Left lobe of liver (tissue), 2 donors: ENCODE measurements around the gene PTCRA. TPM values are rescaled to one million over a fixed set of nuclear protein-coding genes. Genes with fewer than 3 reads are reported as not detected.
A peak's percentile ranks its signal among the peaks of the same experiment; 100 is the strongest.
"Not testable (repeated sequence)": the region's sequence is repeated elsewhere in the genome, so short reads cannot be mapped to it uniquely, and the experiment has no call there.

Experiments
- ATAC-seq: fragments of 200-7000 bp; cut with Tn5 transposase; one replicate; pipeline ENCODE4 v1.9.1; 2020; ENCODE audit warnings: mild to moderate bottlenecking, moderate library complexity
- DNase-seq: peaks from one replicate; pipeline ENCODE4 v3.0.0-alpha.2; 2020; ENCODE audit warnings: low spot score
- total RNA-seq: library from RNA; stranded (reverse); gene quantifications from one replicate; pipeline ENCODE4 v1.2.1, GENCODE V29; 2021
- donor health status: DM: no; HTN: no; CAD: no; lungs with moderate emphysema.
- donor health status: DM: no; HTN: yes; CAD: no.

PTCRA gene
- total RNA-seq, 1 donor from 2014 or later: not detected

GRCh38 chr6:42938987-42939809 lies 23.3 kb downstream of the PTCRA start:
- DNase-seq: peak; percentile 95
- peak; percentile 78 for ATAC-seq

DNA sequence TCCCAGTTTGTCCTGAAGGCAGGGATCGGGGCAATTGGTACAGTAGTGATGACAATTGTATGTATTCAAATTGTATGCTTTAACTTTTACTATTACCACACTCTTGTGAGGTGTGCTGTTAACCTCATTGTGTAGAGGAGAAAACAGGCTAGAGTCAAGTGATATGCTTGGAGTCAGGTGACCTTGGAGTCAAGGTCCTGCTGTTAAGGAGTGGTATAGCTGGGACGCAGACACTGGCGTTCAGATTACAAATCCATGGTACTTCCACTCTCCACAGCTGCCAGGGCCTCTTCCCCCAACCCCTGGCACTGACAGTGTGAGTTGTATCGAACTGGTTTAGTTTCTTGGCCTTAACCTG lies 23.9 kb downstream of the PTCRA start:
- ATAC-seq: peak; percentile 3
- no peak for DNase-seq

- ATAC-seq (no peak), DNase-seq (no peak)
Observed at GRCh38 chr6:42940493-42941045, 24.7 kb downstream of the PTCRA start.

- DNase-seq, ATAC-seq: not testable (repeated sequence)
Observed at GRCh38 chr6:42941356-42941755, 25.5 kb downstream of the PTCRA start.

GRCh38 chr6:42942444-42942843 lies 26.6 kb downstream of the PTCRA start:
- DNase-seq (peak; percentile 77), ATAC-seq (peak; percentile 42)

- DNase-seq (no peak), ATAC-seq (peak; percentile 63)
Observed at GRCh38 chr6:42947950-42948349, 32.1 kb downstream of the PTCRA start.

DNA sequence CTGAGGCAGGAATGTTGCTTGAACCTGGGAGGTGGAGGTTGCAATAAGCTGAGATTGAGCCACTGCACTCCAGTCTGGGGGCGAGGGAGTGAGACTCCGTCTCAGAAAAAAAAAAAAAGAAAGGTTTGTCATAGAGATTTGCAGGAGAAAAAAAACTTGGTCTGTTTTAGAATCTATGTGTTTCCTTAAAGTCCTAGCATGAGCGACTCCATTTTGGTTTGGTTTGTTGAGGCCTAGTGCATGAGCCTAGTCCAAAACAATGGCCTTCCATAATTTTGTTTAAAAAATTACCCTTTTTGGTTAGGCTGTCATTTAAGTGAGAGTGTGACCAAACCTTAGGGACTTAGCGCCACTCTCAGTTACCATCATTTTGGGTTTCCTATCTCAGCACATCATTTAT lies 36.5 kb downstream of the PTCRA start:
- ATAC-seq (no peak), DNase-seq (no peak)

GRCh38 chr6:42954405-42954804 lies 38.6 kb downstream of the PTCRA start:
- ATAC-seq, DNase-seq: not testable (repeated sequence)

- no peak for DNase-seq
- ATAC-seq: no peak
Observed at GRCh38 chr6:42958125-42958524, 42.3 kb downstream of the PTCRA start.

DNA sequence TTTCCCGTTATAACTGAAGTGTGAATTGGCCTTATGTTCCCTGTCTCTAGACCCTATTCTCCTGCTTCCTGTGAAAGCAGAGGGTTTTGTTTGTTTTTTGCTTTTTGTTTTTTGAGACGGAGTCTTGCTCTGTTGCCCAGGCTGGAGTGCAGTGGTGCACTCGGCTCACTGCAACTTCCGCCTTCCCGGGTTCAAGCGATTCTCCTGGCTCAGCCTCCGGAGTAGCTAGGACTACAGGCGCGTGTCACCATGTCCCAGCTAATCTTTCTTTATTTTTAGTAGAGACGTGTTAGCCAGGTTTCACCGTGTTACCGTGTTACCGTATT lies 44.0 kb downstream of the PTCRA start:
- no peak for ATAC-seq
- no peak for DNase-seq

DNA sequence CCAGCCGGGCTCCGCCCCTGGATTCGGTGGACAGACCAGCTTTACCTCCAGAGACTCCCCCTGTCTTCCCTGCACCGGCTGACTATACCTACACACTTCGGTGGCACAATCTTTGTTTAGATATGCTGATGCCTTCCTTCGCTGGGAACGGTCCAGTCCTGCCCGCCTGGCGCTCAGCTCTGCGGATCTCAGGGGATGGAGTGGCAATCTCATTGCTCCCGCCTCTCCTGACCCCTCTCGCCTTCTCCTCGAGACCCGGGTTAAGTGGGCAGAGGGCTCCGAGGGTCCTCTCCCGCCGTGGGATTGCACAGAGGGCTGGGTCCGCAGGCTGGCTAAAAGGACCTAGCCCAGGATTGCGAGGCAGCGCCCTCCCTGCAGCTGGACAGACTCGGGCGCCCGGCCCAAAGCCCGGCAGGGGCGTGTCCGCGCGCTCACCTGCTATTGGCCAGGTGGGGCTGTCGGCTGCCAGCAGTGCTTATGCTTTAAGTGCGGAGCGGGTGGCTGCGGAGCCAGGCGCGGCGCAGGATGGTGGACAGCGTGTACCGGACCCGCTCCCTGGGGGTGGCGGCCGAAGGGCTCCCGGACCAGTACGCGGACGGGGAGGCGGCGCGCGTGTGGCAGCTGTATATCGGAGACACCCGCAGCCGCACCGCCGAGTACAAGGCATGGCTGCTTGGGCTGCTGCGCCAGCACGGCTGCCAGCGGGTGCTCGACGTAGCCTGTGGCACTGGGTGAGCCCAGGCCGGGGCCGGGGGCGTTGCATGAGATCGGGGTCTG lies 44.6 kb downstream of the PTCRA start, which contains the start of gene GNMT:
Gene GNMT (plus strand): TSS at position 512 of the 777 bp plus-strand sequence. CDS start 14 bp downstream, at position 526.
- peak; percentile 88 for ATAC-seq
- peak; percentile 96 for DNase-seq

GRCh38 chr6:42961020-42961470 lies 45.2 kb downstream of the PTCRA start:
- DNase-seq (no peak), ATAC-seq (peak; percentile 38)

DNA sequence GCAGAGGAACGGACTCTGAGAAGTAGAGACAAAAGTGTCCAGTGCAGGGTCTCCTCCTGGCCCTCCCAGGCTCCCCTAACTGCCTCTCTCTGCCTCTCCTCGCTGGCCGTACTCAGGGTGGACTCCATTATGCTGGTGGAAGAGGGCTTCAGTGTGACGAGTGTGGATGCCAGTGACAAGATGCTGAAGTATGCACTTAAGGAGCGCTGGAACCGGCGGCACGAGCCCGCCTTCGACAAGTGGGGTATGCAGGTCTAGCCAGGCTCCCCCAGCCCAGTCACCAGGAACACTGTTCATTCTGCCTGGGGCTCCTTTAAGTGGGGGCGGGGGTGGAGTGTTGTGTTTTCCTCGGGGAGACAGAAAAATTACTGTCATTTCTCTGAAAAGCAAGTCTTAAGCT lies 46.2 kb downstream of the PTCRA start:
- DNase-seq: no peak
- no peak for ATAC-seq

DNA sequence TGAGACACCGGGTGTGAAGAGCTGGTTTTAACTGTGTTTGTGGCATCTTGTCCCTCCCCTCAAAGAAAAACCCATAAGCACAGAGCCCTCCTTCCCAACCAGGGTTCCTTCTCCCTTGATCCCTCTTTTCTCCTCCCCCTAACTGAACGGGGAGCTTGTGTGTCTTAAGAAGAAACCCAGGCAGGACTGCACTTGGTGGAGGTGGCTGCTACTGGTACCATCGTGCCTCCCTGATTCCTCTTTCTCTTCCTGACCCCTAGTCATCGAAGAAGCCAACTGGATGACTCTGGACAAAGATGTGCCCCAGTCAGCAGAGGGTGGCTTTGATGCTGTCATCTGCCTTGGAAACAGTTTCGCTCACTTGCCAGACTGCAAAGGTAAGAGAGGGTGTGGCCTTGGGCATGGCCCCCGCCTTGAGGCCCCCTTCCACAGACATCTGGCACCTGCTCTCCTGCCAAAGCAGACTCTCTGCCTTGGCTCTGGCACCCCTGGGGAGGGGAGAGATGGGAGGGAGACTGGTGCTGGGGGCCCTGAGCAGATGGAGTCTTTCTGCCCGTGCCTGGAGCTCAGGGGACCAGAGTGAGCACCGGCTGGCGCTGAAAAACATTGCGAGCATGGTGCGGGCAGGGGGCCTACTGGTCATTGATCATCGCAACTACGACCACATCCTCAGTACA lies 46.8 kb downstream of the PTCRA start:
- ATAC-seq (no peak), DNase-seq (no peak)

DNA sequence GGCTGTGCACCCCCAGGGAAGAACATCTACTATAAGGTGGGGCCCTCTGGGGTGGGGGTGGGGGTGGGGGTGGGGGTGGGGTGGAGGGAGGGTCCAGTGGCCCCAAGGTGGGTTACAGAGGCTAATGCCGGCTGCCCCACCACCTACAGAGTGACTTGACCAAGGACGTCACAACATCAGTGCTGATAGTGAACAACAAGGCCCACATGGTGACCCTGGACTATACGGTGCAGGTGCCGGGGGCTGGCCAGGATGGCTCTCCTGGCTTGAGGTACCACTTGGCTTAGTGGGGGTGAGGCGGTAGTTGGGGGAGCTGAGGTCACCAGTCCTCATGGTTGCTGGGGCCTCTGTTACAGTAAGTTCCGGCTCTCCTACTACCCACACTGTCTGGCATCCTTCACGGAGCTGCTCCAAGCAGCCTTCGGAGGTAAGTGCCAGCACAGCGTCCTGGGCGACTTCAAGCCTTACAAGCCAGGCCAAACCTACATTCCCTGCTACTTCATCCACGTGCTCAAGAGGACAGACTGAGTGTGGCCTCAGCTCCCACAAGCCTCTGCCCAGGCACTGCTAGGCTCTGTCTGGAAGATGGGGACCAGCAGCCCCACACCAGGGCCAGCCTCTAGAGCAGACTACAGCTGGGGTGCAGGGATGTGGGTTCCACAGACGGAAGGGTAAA lies 47.5 kb downstream of the PTCRA start:
- ATAC-seq: no peak
- DNase-seq: no peak

GRCh38 chr6:42963855-42964605 lies 48.2 kb downstream of the PTCRA start:
- ATAC-seq (no peak), DNase-seq (no peak)

- DNase-seq (no peak), ATAC-seq (no peak)
Observed at GRCh38 chr6:42966571-42966970, 50.7 kb downstream of the PTCRA start.

DNA sequence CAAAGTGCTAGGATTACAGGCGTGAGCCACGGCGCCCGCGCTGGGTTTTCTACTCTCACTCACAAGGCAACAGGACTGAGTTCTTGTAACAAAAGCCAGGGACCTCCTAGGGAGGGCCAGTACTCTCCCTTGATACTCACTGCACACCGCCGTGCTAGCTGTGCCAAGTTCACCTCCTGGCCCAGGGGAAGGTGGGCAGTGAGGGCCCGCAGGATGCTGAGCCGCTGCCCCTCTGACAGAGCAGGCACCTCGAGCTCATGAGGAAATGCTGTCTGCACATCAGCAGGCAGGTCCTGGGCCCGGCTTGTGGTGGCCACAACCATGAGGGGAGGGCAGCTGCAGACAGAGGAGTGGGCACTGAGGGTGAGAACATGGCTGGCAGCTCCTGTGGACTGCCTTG lies 51.4 kb downstream of the PTCRA start:
- DNase-seq (no peak), ATAC-seq (peak; percentile 3)

DNA sequence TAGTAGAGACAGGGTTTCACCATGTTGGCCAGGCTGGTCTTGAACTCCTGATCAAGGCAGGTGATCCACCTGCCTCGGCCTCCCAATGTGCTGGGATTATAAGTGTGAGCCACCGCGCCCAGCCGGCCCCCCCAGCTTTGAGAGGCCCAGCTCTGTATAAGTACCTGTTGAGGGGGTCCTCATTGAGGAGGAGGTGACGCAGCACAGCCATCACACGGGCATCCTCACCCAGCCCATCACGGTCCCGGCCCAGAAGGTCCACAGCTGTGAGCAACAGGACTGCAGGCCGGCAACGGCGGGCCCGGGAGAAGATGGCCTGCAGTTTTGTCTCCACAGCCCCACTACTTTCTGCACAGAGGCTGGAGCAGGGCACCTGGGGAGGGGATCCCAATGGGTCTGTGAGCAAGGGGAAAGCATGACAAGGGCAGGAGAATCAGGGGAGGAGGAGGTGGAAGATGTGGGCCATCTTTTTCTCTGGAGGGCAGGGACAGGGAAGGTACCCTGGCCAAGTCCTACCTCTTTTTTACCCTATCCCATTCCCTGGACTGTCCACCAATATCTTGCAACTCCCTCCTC lies 52.4 kb downstream of the PTCRA start:
- peak; percentile 7 for ATAC-seq

GRCh38 chr6:42968783-42969182 lies 52.9 kb downstream of the PTCRA start:
- ATAC-seq (peak; percentile 18), DNase-seq (no peak)

More for the DNA sequence above, 52.4 kb downstream of the PTCRA start:
- DNase-seq: no peak
